Measurements from ENCODE around the gene TMPRSS3. TPM values are rescaled to one million over a fixed set of nuclear protein-coding genes. Genes with fewer than 3 reads are reported as not detected.

TMPRSS3 gene
- total and polyA plus RNA-seq, 8 donors = 0.43 to 4.8 (median 0.81) TPM

GRCh38 chr21:42341776-42342542 is 53.9 kb downstream of the TMPRSS3 start:
- Histone ChIP-seq H3K27me3 (no peaks in the 10 kb centered on the region), H3K36me3 (no peaks in the 10 kb centered on the region), H3K4me3 (no peak overlapping the region), H3K9me3 (no peaks in the 10 kb centered on the region), H3K4me1 (peaks cover 0 to 9% of the 10 kb centered on the region in 2 donors), H3K27ac (no peak overlapping the region)
- intact Hi-C loops (cut with DNase I) = no loop called here
- no peak for DNase-seq
- ATAC-seq = no peak
- TF ChIP-seq, protein P1, sequence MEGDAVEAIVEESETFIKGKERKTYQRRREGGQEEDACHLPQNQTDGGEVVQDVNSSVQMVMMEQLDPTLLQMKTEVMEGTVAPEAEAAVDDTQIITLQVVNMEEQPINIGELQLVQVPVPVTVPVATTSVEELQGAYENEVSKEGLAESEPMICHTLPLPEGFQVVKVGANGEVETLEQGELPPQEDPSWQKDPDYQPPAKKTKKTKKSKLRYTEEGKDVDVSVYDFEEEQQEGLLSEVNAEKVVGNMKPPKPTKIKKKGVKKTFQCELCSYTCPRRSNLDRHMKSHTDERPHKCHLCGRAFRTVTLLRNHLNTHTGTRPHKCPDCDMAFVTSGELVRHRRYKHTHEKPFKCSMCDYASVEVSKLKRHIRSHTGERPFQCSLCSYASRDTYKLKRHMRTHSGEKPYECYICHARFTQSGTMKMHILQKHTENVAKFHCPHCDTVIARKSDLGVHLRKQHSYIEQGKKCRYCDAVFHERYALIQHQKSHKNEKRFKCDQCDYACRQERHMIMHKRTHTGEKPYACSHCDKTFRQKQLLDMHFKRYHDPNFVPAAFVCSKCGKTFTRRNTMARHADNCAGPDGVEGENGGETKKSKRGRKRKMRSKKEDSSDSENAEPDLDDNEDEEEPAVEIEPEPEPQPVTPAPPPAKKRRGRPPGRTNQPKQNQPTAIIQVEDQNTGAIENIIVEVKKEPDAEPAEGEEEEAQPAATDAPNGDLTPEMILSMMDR (IDR thresholded peaks at IDR 0.05) = no peak

DNA sequence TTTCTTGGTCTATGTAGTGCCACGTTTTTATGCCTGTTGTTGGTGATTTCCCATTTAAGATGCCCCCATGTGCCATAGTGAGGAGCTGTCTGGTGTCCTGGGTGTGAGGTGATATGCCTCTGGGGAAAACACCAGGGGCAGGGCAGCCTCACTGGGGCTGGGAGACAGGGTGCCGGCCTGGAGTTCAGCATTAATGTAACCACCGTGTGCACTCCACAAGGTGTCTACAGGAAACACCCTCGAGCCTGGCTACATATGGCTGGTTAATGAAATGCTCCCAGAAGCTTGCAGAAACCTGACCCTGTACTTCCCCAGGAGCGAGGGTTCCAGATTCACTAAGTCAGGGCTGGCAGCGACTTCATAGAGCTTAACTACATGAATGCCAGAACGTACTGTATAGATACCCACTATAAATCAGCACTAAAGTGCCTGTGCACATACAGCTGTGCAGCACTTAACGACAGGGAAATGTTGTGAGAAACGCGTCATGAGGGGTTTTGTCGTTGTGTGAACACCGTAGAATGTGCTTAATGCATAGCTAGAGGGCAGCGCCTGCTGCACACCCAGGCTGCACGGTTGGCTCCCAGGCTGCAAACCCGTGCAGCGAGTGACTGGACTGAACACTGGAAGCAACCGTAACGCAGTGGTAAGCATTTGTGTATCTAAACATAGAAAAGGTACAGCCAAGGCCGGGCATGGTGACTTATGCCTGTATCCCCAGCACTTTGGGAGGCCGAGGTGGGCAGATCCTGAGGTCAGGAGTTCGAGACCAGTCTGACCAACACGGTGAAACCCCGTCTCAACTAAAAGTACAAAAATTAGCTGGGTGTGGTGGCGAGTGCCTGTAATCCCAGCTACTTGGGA is 55.4 kb downstream of the TMPRSS3 start:
- Histone ChIP-seq H3K27me3 (no peaks in the 10 kb centered on the region), H3K27ac (no peak overlapping the region), H3K4me1 (peaks cover 0 to 9% of the 10 kb centered on the region in 2 donors), H3K4me3 (no peak overlapping the region), H3K36me3 (no peaks in the 10 kb centered on the region), H3K9me3 (no peaks in the 10 kb centered on the region)
- ATAC-seq (no peak), DNase-seq (no peak)
- intact Hi-C loops (cut with DNase I) = no loop called here
- TF ChIP-seq, protein P1 (IDR thresholded peaks at IDR 0.05) = no peak

DNA sequence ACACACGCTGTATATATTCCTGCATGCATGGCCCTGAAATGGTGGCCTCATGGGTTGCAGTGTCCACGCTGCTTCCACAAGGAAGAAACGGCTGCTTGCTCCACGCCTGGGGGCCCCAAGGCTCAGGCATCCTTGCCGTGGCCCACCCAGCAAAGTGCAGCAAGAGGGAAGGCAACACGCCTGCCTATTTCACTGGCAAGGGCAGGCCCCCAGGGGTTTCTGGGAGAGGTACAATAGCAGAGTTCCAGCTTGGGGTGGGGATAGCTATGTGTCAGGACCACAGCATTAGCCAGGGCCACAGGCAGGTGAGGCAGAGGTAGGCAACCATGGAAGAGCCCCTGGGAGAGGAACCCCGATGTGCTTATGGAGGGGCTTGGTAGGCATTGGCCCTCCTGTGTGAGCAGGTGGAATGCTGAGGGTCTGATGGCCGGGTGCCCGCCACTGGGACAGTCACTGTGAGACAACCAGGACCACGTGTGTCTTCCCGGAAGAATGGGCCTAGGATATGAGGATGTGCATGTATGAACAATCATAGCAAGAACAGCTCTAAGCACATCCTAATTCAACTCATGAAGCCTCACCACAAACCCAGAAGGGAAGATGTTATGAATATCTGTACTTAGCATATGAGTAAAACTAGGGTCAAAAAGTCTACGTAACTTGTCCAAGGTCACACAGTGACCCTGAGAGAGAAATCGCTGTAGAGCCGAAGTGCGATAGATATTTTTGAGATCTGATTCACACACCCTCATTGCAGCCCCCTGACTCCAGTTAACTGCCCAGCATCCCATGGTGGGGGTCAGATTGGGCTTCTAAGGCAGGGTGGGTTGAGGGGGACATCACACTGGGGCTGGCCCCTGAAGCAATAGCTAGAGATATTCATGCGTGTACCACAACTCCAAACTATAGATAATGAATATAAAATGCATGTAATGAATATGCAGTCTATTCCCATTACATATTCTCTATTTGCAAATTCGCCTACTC is 56.8 kb downstream of the TMPRSS3 start:
- intact Hi-C loops (cut with DNase I) = loop anchor here in 1 of 2 donors (10.0 kb wide), 1 partner anchor 96 kb away; no protein-coding TSS in a partner anchor

GRCh38 chr21:42337830-42338728 is 57.8 kb downstream of the TMPRSS3 start:
- Histone ChIP-seq H3K4me1 (peaks cover 0 to 9% of the 10 kb centered on the region in 2 donors), H3K27me3 (no peaks in the 10 kb centered on the region), H3K4me3 (no peak overlapping the region), H3K9me3 (no peaks in the 10 kb centered on the region), H3K27ac (no peak overlapping the region), H3K36me3 (no peaks in the 10 kb centered on the region)
- intact Hi-C loops (cut with DNase I) = loop anchor here in 1 of 2 donors (10.0 kb wide), 1 partner anchor 97 kb away; no protein-coding TSS in a partner anchor
- ATAC-seq = peak; percentile 99
- TF ChIP-seq, protein P1 (IDR thresholded peaks at IDR 0.05) = peak; percentile 45 to 75
- peak; percentile 60 to 89 (median 82) for DNase-seq

More for the DNA sequence above, 56.8 kb downstream of the TMPRSS3 start:
- no peaks in the 10 kb centered on the region for H3K27me3 ChIP-seq
- no peak for DNase-seq
- no peak for ATAC-seq
- H3K36me3 ChIP-seq = no peaks in the 10 kb centered on the region
- peaks cover 0 to 9% of the 10 kb centered on the region in 2 donors for H3K4me1 ChIP-seq
- H3K4me3 ChIP-seq = no peak overlapping the region
- no peaks in the 10 kb centered on the region for H3K9me3 ChIP-seq
- TF ChIP-seq, protein P1 (IDR thresholded peaks at IDR 0.05) = no peak
- H3K27ac ChIP-seq = no peak overlapping the region

Measured in left lung (tissue), 10 donors.